Retinal pigment epithelial cell (primary cell): ENCODE measurements around the gene BGLAP.
A peak's percentile ranks its signal among the peaks of the same experiment; 100 is the strongest.

ENCODE experiments used
- DNase-seq: peaks from one replicate; pipeline ENCODE4 v3.0.0-alpha.2; 2010; ENCODE audit warnings: low read depth
- H3K4me3 ChIP-seq: 2 replicates; pipeline ENCODE4 v1.5.1; 2011; ENCODE audit warnings: mild to moderate bottlenecking, low read length, control low read depth, moderate library complexity
- CTCF ChIP-seq: conservative IDR thresholded peaks from 2 replicates; pipeline ENCODE4 v1.5.1; 2011; ENCODE audit warnings: low read depth, low read length, control low read depth, inconsistent platforms

The BGLAP gene

GRCh38 chr1:156241926-156242325 lies at the start of gene BGLAP:
Gene BGLAP (plus strand): TSS chr1:156242184. CDS start chr1:156242232, 48 bp downstream.
- no peak within 1 kb of the TSS for H3K4me3 ChIP-seq
- no peak for DNase-seq
- no peak for TF ChIP-seq CTCF

GRCh38 chr1:156193208-156193487 lies 48.8 kb upstream of the BGLAP start:
- DNase-seq, result no peak
- peak overlapping the region; percentile 96 for H3K4me3 ChIP-seq
- TF ChIP-seq CTCF, result no peak

- H3K4me3 ChIP-seq, result peak within 1 kb of the TSS; percentile 96
- peak; percentile 96 for DNase-seq
- peak; percentile 55 for TF ChIP-seq CTCF
Observed at GRCh38 chr1:156193488-156194299, 48.3 kb upstream of the BGLAP start, which contains the start of gene SLC25A44. Gene SLC25A44 (plus strand): TSS chr1:156194104. CDS start chr1:156199848, 5,744 bp downstream.

GRCh38 chr1:156194300-156194652 lies 47.7 kb upstream of the BGLAP start:
- H3K4me3 ChIP-seq, result peak overlapping the region; percentile 96
- no peak for TF ChIP-seq CTCF
- no peak for DNase-seq

GRCh38 chr1:156195853-156196252 lies 46.1 kb upstream of the BGLAP start:
- no peak for TF ChIP-seq CTCF
- H3K4me3 ChIP-seq, result no peak overlapping the region
- DNase-seq, result no peak

GRCh38 chr1:156196445-156196844 lies 45.5 kb upstream of the BGLAP start:
- H3K4me3 ChIP-seq, result no peak overlapping the region
- no peak for DNase-seq
- TF ChIP-seq CTCF, result no peak

GRCh38 chr1:156198831-156199349 lies 43.1 kb upstream of the BGLAP start:
- no peak for TF ChIP-seq CTCF
- DNase-seq, result no peak

More at GRCh38 chr1:156198831-156199349, 43.1 kb upstream of the BGLAP start:
- no peak overlapping the region for H3K4me3 ChIP-seq
